SK-N-MC (cell line): Measurements from ENCODE around the gene ACTN3.

ENCODE experiments used
- EZH2 ChIP-seq: fragments of 200-600 bp; sonication (generic); IDR thresholded peaks from one replicate; pipeline ENCODE4 v1.6.1; 2017; ENCODE audit warnings: antibody characterized with exemption
- FOXP2 ChIP-seq: optimal IDR thresholded peaks from 2 replicates; pipeline ENCODE3; 2011; ENCODE audit warnings: mild to moderate bottlenecking, moderate library complexity; ENCODE audit not compliant: insufficient read depth; ENCODE audit errors: extremely low read length, control extremely low read depth
- POLR2AphosphoS5 ChIP-seq: IDR thresholded peaks from 2 replicates; pipeline ENCODE4 v1.6.1; 2012; ENCODE audit warnings: mild to moderate bottlenecking, low read depth, low read length, borderline replicate concordance

GRCh38 chr11:66505276-66505816 lies 41.4 kb upstream of the ACTN3 start:
- TF ChIP-seq EZH2 (no peak), POLR2AphosphoS5 (no peak), FOXP2 (no peak)
